HEK293T (cell line): ENCODE data around the gene CCDC175.

Source experiments
- ARNT ChIP-seq: fragments of 450-650 bp; IDR thresholded peaks from 2 replicates; pipeline ENCODE4 v1.6.1; 2017; ENCODE audit warnings: mild to moderate bottlenecking
- BHLHE40 ChIP-seq: fragments of 450-650 bp; IDR thresholded peaks from 2 replicates; pipeline ENCODE4 v1.6.1; 2016; ENCODE audit warnings: mild to moderate bottlenecking, moderate library complexity, borderline replicate concordance
- ELF4 ChIP-seq: fragments of 450-650 bp; IDR thresholded peaks from 2 replicates; pipeline ENCODE4 v1.6.1; 2017; ENCODE audit warnings: antibody characterized with exemption
- FOXM1 ChIP-seq: fragments of 450-650 bp; IDR thresholded peaks from 2 replicates; pipeline ENCODE4 v1.6.1; 2017; ENCODE audit warnings: mild to moderate bottlenecking, borderline replicate concordance
- L3MBTL2 ChIP-seq: fragments of 450-650 bp; conservative IDR thresholded peaks from 2 replicates; pipeline ENCODE4 v1.6.1; 2016; ENCODE audit warnings: mild to moderate bottlenecking
- SUZ12 ChIP-seq: fragments of 450-650 bp; IDR thresholded peaks from 2 replicates; pipeline ENCODE4 v1.6.1; 2016; ENCODE audit warnings: mild to moderate bottlenecking
- TARDBP ChIP-seq: fragments of 450-650 bp; IDR thresholded peaks from 2 replicates; pipeline ENCODE4 v1.6.1; 2016
- ZNF384 ChIP-seq: fragments of 450-650 bp; IDR thresholded peaks from 2 replicates; pipeline ENCODE4 v1.6.1; 2016

DNA sequence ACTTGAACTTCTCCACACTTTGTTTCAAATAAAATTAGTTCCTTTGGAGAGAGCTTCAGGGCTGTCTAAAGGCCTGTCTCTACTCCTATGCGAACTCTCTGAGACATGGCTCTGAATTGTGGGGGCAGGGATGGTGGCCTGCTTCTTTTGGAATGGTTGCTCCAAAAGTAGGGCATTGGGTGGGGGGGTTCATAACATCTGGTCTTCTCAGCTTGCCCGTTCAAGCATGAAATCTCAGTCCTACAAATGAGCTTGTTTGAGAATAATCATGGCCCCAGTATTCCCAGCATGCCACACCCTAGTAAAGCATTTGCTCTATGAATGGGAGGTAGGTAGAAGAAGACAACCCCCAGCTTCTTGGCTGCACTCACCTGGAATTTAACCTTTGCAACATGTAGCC lies 118.1 kb downstream of the CCDC175 start:
- TF ChIP-seq ZNF384 (no peak), L3MBTL2 (no peak), BHLHE40 (no peak), ARNT (no peak), ELF4 (no peak), SUZ12 (no peak), FOXM1 (no peak), TARDBP (no peak)
